CD8-positive, alpha-beta memory T cell (primary cell): ENCODE data around the gene SMYD2. TPM values are rescaled to one million over a fixed set of nuclear protein-coding genes. Genes with fewer than 3 reads are reported as not detected.

Source experiments
- CTCF ChIA-PET: fragments of 350-600 bp; sonication (Branson Sonifier 250); formaldehyde crosslinking; loops from one replicate; lab custom pipeline; 2021; ENCODE audit warnings: antibody characterized with exemption; lab: Charles Lee
- POLR2A ChIA-PET: fragments of 350-600 bp; sonication (Branson Sonifier 250); formaldehyde crosslinking; loops from one replicate; lab custom pipeline; 2021; ENCODE audit warnings: antibody characterized with exemption; lab: Charles Lee
- DNase-seq, 5 donors: peaks; one replicate each; pipeline versions ENCODE4 v3.0.0 to v3.0.0-alpha.2; 2020 to 2022; ENCODE audit warnings: mixed read lengths in 1 of 5
- H3K27ac ChIP-seq: one replicate; pipeline ENCODE4 v1.7.0; 2013; ENCODE audit warnings: low read depth, mild to moderate bottlenecking, low read length, moderate library complexity
- H3K27me3 ChIP-seq: 2 replicates; pipeline ENCODE4 v1.7.0; 2013; ENCODE audit warnings: low read length, mild to moderate bottlenecking; ENCODE audit not compliant: insufficient read depth, poor library complexity, severe bottlenecking
- H3K36me3 ChIP-seq: 2 replicates; pipeline ENCODE4 v1.7.0; 2013; ENCODE audit warnings: mild to moderate bottlenecking, low read length, moderate library complexity; ENCODE audit not compliant: insufficient read depth
- H3K4me1 ChIP-seq: 2 replicates; pipeline ENCODE4 v1.7.0; 2013; ENCODE audit warnings: mild to moderate bottlenecking, low read length, moderate library complexity; ENCODE audit not compliant: insufficient read depth
- H3K4me3 ChIP-seq: 2 replicates; pipeline ENCODE4 v1.7.0; 2013; ENCODE audit warnings: mild to moderate bottlenecking, low read length
- H3K9me3 ChIP-seq: 2 replicates; pipeline ENCODE4 v1.7.0; 2013; ENCODE audit warnings: mild to moderate bottlenecking, low read length
- H3K27ac Mint-ChIP-seq, 8 donors: one replicate each; pipeline ENCODE4 v1.8.0; 2020 to 2021; ENCODE audit warnings: mixed read lengths in 8 of 8, mild to moderate bottlenecking in 6 of 8, inconsistent platforms in 3 of 8, moderate library complexity in 3 of 8
- H3K27me3 Mint-ChIP-seq, 2 donors: one replicate each; pipeline ENCODE4 v1.8.0; 2020 to 2021; ENCODE audit warnings: mixed read lengths in 2 of 2, mild to moderate bottlenecking in 1 of 2, moderate library complexity in 1 of 2
- H3K36me3 Mint-ChIP-seq, 3 donors: one replicate each; pipeline ENCODE4 v1.8.0; 2020 to 2021; ENCODE audit warnings: mixed read lengths in 3 of 3, inconsistent platforms in 1 of 3, mild to moderate bottlenecking in 1 of 3
- H3K4me1 Mint-ChIP-seq, 3 donors: one replicate each; pipeline ENCODE4 v1.8.0; 2020 to 2021; ENCODE audit warnings: mixed read lengths in 3 of 3, inconsistent platforms in 1 of 3, mild to moderate bottlenecking in 1 of 3
- H3K4me3 Mint-ChIP-seq, 7 donors: one replicate each; pipeline ENCODE4 v1.8.0; 2020 to 2021; ENCODE audit warnings: mixed read lengths in 7 of 7, mild to moderate bottlenecking in 6 of 7, moderate library complexity in 4 of 7, inconsistent platforms in 2 of 7
- H3K9me3 Mint-ChIP-seq, 5 donors: one replicate each; pipeline ENCODE4 v1.8.0; 2020 to 2022; ENCODE audit warnings: mixed read lengths in 5 of 5, mild to moderate bottlenecking in 3 of 5, moderate library complexity in 2 of 5, inconsistent platforms in 1 of 5
- polyA plus RNA-seq: library from polyadenylated mRNA; unstranded; fragments of 300-500 nt; fragmentation: Illumina TruSeq; gene quantifications from one replicate; pipeline ENCODE4 v1.2.3, GENCODE V29; 2021
- total RNA-seq, 2 experiments: library from RNA; stranded (reverse); gene quantifications; one replicate each; pipeline ENCODE4 v1.2.3, GENCODE V29; 2021

Gene SMYD2
- total and polyA plus RNA-seq, 3 experiments from 2014 or later = 23.2 to 46.2 (median 25.9) TPM

DNA sequence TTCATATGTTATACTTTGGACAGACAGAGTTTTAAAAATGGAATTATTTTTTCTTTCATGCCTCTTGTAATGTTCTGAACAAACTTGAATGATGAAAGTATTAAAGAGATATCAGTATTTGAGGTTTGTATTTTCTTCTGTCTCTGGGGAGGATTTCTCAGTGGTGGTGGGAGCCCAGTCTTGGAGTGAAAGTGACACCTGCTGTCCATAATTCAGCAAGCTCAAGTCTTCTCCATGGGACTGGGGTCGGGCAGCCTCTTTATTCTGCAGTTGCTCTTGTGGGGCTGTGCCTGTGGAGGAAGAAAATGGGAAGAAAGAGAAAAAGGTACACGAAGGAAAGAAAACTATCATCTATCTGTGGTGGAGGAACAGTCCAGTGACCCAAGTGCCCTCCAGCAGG is 56.1 kb downstream of the SMYD2 start:
- peaks cover 0 to under 1% (median 0%) of the 10 kb centered on the region in 3 donors for H3K4me1 Mint-ChIP-seq
- ChIA-PET POLR2A (no interaction called here), CTCF (interaction anchor here (0.9 to 2.4 kb wide), 2 partner anchors 9 to 76 kb away, joined by 3 to 10 read pairs; no protein-coding TSS in a partner anchor)
- DNase-seq = no peak
- no peak overlapping the region for H3K4me3 ChIP-seq
- H3K27me3 Mint-ChIP-seq = no peaks in the 10 kb centered on the region
- no peak overlapping the region for H3K27ac ChIP-seq
- no peaks in the 10 kb centered on the region for H3K9me3 ChIP-seq
- no peaks in the 10 kb centered on the region for H3K36me3 ChIP-seq
- H3K36me3 Mint-ChIP-seq = peaks cover 11 to 65% (median 25%) of the 10 kb centered on the region in 3 donors
- no peaks in the 10 kb centered on the region for H3K9me3 Mint-ChIP-seq
- no peaks in the 10 kb centered on the region for H3K4me1 ChIP-seq
- H3K27ac Mint-ChIP-seq = peak overlapping the region in 1 of 8 donors; percentile 47
- no peak overlapping the region for H3K4me3 Mint-ChIP-seq
- H3K27me3 ChIP-seq = no peaks in the 10 kb centered on the region

DNA sequence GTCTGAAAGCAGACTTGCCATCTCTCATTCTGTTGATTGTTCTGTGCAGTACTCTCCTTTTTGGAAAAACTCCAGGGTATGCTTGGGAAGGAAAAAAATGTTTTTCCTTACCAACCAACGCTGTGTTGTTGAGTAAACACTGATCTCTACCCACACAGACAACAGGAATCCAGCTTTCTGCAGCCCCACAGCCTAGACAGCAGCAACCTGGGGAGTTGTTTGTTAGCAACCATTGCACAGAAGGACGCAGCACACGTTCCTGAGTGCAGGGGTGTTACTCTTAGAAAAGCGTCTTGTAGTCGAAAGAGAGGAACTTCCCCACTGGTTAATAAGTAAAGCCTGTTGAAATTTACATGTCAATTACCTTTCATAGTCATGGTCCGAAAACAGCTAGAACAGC is 56.6 kb downstream of the SMYD2 start:
- POLR2A ChIA-PET = no interaction called here
- Mint-ChIP-seq H3K4me3 (no peak overlapping the region), H3K27me3 (no peaks in the 10 kb centered on the region), H3K36me3 (peaks cover 15 to 67% (median 28%) of the 10 kb centered on the region in 3 donors), H3K9me3 (no peaks in the 10 kb centered on the region), H3K27ac (no peak overlapping the region), H3K4me1 (no peaks in the 10 kb centered on the region)
- H3K36me3 ChIP-seq = no peaks in the 10 kb centered on the region
- CTCF ChIA-PET = interaction anchor here (0.9 to 2.4 kb wide), 3 partner anchors 8 to 76 kb away, joined by 3 to 10 read pairs (median 4); no protein-coding TSS in a partner anchor
- no peaks in the 10 kb centered on the region for H3K4me1 ChIP-seq
- H3K27me3 ChIP-seq = no peaks in the 10 kb centered on the region
- H3K9me3 ChIP-seq = no peaks in the 10 kb centered on the region
- DNase-seq = no peak
- H3K27ac ChIP-seq = no peak overlapping the region
- no peak overlapping the region for H3K4me3 ChIP-seq

DNA sequence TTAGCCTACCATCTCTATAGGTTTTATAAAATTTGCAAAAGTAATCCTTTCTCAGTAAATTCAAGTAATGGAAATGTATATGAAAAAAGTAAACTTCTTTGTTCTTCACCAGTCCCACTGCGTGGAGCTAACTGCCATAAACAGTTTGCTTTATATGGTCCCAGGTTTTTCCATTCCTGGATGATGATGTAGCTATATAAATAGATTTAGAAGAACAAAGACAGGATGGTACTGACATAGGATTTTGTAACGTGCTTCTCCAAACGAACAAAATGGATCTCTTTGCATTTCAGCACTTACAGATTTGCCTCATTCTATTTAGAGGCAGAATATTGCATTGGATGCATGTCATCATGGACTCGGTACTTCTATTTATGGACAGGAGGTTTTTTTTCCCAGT is 57.3 kb downstream of the SMYD2 start:
- Histone ChIP-seq H3K4me1 (no peaks in the 10 kb centered on the region), H3K36me3 (no peaks in the 10 kb centered on the region), H3K4me3 (no peak overlapping the region), H3K27ac (no peak overlapping the region), H3K9me3 (no peaks in the 10 kb centered on the region), H3K27me3 (no peaks in the 10 kb centered on the region)
- Mint-ChIP-seq H3K36me3 (peaks cover 15 to 71% (median 30%) of the 10 kb centered on the region in 3 donors), H3K4me3 (no peak overlapping the region), H3K27ac (no peak overlapping the region), H3K9me3 (no peaks in the 10 kb centered on the region), H3K4me1 (no peaks in the 10 kb centered on the region), H3K27me3 (no peaks in the 10 kb centered on the region)
- POLR2A ChIA-PET = no interaction called here
- CTCF ChIA-PET = interaction anchor here (0.9 to 2.4 kb wide), 2 partner anchors 9 to 77 kb away, joined by 4 to 10 read pairs; no protein-coding TSS in a partner anchor
- DNase-seq = no peak

DNA sequence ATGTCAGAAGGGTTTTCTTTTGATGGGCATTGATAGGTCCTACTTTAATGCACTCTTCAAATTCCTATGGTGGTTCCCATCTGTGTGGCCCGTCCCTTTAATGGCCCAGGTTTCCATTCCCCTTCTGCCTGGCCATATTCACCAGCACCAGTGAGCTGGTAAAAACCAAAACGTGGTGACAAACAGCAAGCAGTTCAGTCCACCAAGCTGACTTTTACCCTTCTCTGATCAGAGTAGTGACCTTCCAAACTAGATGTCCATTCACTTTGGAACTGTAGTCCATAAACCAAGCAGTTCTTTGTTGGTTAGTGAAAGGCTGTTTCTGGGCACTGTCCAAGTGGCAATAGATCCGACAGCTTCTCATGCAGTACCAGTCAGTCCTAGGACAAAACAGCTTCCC is 60.5 kb downstream of the SMYD2 start:
- Mint-ChIP-seq H3K27ac (peak overlapping the region in 1 of 8 donors; percentile 24), H3K4me3 (no peak overlapping the region), H3K4me1 (no peaks in the 10 kb centered on the region), H3K27me3 (no peaks in the 10 kb centered on the region), H3K9me3 (peaks cover 0 to 8% (median 6%) of the 10 kb centered on the region in 5 donors), H3K36me3 (peaks cover 38 to 64% (median 39%) of the 10 kb centered on the region in 3 donors)
- POLR2A ChIA-PET = no interaction called here
- Histone ChIP-seq H3K4me1 (no peaks in the 10 kb centered on the region), H3K4me3 (no peak overlapping the region), H3K27me3 (no peaks in the 10 kb centered on the region), H3K36me3 (no peaks in the 10 kb centered on the region), H3K27ac (no peak overlapping the region), H3K9me3 (no peaks in the 10 kb centered on the region)
- CTCF ChIA-PET = interaction anchor here (1.4 to 1.8 kb wide), 2 partner anchors 13 to 80 kb away, joined by 4 to 7 read pairs; no protein-coding TSS in a partner anchor
- no peak for DNase-seq

DNA sequence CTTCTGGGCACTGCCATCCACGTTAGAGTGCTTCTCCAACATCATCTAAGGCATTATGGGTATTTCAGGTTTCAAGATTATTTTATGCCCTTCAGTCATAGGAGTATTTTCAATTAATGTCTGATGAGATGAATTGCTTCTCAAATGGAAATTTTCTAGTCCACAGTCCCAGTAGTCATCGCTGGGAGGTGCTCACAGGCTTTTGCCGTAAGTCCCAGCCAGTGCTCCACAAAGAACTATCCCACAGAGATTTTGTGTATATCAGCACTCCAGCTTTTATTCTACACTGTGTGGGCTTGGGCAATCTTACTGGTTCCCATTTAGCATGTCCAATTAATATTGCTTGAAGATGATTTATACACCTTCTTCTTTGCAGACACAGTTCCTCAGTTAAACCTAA is 61.0 kb downstream of the SMYD2 start:
- no peak overlapping the region for H3K27ac Mint-ChIP-seq
- no peaks in the 10 kb centered on the region for H3K9me3 ChIP-seq
- no peak for DNase-seq
- H3K27me3 ChIP-seq = no peaks in the 10 kb centered on the region
- CTCF ChIA-PET = interaction anchor here (1.4 to 1.8 kb wide), 2 partner anchors 13 to 81 kb away, joined by 4 to 7 read pairs; no protein-coding TSS in a partner anchor
- H3K9me3 Mint-ChIP-seq = peaks cover 0 to 8% (median 6%) of the 10 kb centered on the region in 5 donors
- no peaks in the 10 kb centered on the region for H3K36me3 ChIP-seq
- no peaks in the 10 kb centered on the region for H3K4me1 Mint-ChIP-seq
- no peaks in the 10 kb centered on the region for H3K27me3 Mint-ChIP-seq
- H3K27ac ChIP-seq = no peak overlapping the region
- no peak overlapping the region for H3K4me3 Mint-ChIP-seq
- H3K36me3 Mint-ChIP-seq = peaks cover 33 to 59% (median 36%) of the 10 kb centered on the region in 3 donors
- H3K4me3 ChIP-seq = no peak overlapping the region
- POLR2A ChIA-PET = no interaction called here
- H3K4me1 ChIP-seq = no peaks in the 10 kb centered on the region

DNA sequence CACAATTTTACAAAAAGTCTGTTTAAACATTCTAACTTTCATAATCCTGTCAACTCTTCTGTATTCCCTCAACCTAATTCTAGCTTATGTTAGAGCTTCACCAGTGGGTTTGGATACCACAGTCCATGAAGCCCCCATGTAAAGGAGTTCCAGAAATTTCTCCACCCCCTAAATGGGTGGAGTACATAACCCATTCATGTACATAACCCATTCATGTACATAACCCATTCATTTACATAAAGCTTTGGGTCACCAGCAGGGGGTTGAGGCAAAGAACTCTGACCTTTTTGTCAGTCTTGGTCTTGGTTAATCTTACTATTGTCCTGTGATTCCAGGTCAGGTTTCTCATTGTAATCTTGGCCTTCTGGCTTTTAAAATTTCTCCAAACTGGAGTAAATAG is 61.6 kb downstream of the SMYD2 start:
- CTCF ChIA-PET = interaction anchor here (1.8 kb wide), 1 partner anchor 81 kb away, joined by 7 read pairs; no protein-coding TSS in a partner anchor

DNA sequence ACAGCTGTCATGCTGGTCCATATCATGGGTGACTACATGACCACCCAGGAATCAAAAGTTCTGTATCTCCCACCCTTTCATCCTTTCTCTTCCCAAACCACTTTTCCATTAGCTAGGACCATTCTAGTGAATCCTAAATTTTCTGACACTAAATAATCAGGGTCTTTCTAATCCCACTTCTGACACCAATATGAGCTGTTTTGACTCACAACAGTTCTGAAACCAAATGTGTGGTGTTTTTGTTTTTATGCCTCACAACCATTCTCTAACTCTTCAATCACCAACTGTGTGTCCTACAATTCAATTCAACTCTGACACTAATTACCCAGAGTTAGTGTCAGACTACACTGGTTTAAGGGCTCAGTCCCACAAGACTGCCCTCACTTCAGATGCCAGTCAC is 63.9 kb downstream of the SMYD2 start:
- no peak overlapping the region for H3K27ac ChIP-seq
- H3K27me3 ChIP-seq = no peaks in the 10 kb centered on the region
- H3K4me3 ChIP-seq = no peak overlapping the region
- H3K4me1 ChIP-seq = no peaks in the 10 kb centered on the region
- no peaks in the 10 kb centered on the region for H3K27me3 Mint-ChIP-seq
- H3K27ac Mint-ChIP-seq = no peak overlapping the region
- CTCF ChIA-PET = interaction anchor here (0.9 to 1.3 kb wide), 2 partner anchors 13 to 45 kb away, joined by 3 to 4 read pairs; no protein-coding TSS in a partner anchor
- no peaks in the 10 kb centered on the region for H3K36me3 ChIP-seq
- H3K36me3 Mint-ChIP-seq = peaks cover 28 to 40% (median 30%) of the 10 kb centered on the region in 3 donors
- H3K9me3 Mint-ChIP-seq = peaks cover 0 to 8% (median 6%) of the 10 kb centered on the region in 5 donors
- POLR2A ChIA-PET = no interaction called here
- no peaks in the 10 kb centered on the region for H3K9me3 ChIP-seq
- no peaks in the 10 kb centered on the region for H3K4me1 Mint-ChIP-seq
- H3K4me3 Mint-ChIP-seq = no peak overlapping the region
- DNase-seq = no peak

More for the DNA sequence above, 61.6 kb downstream of the SMYD2 start:
- H3K4me3 ChIP-seq = no peak overlapping the region
- H3K27me3 Mint-ChIP-seq = no peaks in the 10 kb centered on the region
- no peaks in the 10 kb centered on the region for H3K4me1 Mint-ChIP-seq
- no peak overlapping the region for H3K4me3 Mint-ChIP-seq
- peaks cover 0 to 8% (median 6%) of the 10 kb centered on the region in 5 donors for H3K9me3 Mint-ChIP-seq
- POLR2A ChIA-PET = no interaction called here
- DNase-seq = no peak
- H3K27me3 ChIP-seq = no peaks in the 10 kb centered on the region
- H3K27ac ChIP-seq = no peak overlapping the region
- no peaks in the 10 kb centered on the region for H3K9me3 ChIP-seq
- no peak overlapping the region for H3K27ac Mint-ChIP-seq
- peaks cover 34 to 55% (median 37%) of the 10 kb centered on the region in 3 donors for H3K36me3 Mint-ChIP-seq
- H3K4me1 ChIP-seq = no peaks in the 10 kb centered on the region
- H3K36me3 ChIP-seq = no peaks in the 10 kb centered on the region

DNA sequence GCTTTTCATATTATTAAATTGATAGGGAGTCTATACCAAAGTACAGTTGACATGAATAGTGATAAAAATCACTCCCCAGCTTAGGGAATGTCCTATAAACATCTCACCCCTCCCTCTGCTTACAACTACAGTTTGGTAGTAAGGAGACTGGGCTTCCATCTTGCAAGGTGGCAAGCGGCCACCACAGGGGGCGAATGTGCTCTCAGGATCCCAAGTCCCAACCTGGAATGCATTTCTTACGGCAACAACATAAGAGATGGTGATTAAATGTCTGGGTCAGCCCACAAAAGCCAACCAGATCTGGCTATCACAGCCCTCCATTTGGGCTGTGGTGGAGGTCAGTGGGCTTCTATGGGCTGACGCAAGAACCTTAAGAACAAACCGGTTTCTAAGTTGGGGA is 68.0 kb downstream of the SMYD2 start:
- POLR2A ChIA-PET = interaction anchor here (0.5 kb wide), 1 partner anchor 21 kb away, joined by 3 read pairs; no protein-coding TSS in a partner anchor
- Mint-ChIP-seq H3K4me1 (no peaks in the 10 kb centered on the region), H3K27me3 (no peaks in the 10 kb centered on the region), H3K9me3 (peaks cover 0 to 8% (median 6%) of the 10 kb centered on the region in 5 donors), H3K36me3 (peaks cover 15 to 18% (median 16%) of the 10 kb centered on the region in 3 donors), H3K4me3 (no peak overlapping the region), H3K27ac (no peak overlapping the region)
- H3K27me3 ChIP-seq = no peaks in the 10 kb centered on the region
- H3K4me3 ChIP-seq = no peak overlapping the region
- H3K9me3 ChIP-seq = no peaks in the 10 kb centered on the region
- H3K27ac ChIP-seq = no peak overlapping the region
- DNase-seq = no peak
- no peaks in the 10 kb centered on the region for H3K4me1 ChIP-seq
- CTCF ChIA-PET = no interaction called here
- H3K36me3 ChIP-seq = no peaks in the 10 kb centered on the region
